MG63 (cell line): ENCODE data around the gene XPO5. TPM values are rescaled to one million over a fixed set of nuclear protein-coding genes. Genes with fewer than 3 reads are reported as not detected.
A peak's percentile ranks its signal among the peaks of the same experiment; 100 is the strongest.
"Not testable (repeated sequence)": the region's sequence is repeated elsewhere in the genome, so short reads cannot be mapped to it uniquely, and the experiment has no call there.

ENCODE experiments used
- DNase-seq: peaks from one replicate; pipeline ENCODE4 v3.0.0-alpha.2; 2020
- H3K27me3 ChIP-seq: fragments of 250-450 bp; sonication (Bioruptor Pico); 2 replicates; pipeline ENCODE4 v1.5.1; 2020; ENCODE audit warnings: mild to moderate bottlenecking, moderate library complexity
- H3K36me3 ChIP-seq: fragments of 250-450 bp; sonication (Bioruptor Pico); 2 replicates; pipeline ENCODE4 v1.5.1; 2020; ENCODE audit warnings: mild to moderate bottlenecking, moderate library complexity
- H3K4me3 ChIP-seq: fragments of 250-450 bp; sonication (Bioruptor Pico); 2 replicates; pipeline ENCODE4 v1.5.1; 2020; ENCODE audit warnings: mild to moderate bottlenecking, moderate library complexity
- H3K9me3 ChIP-seq: fragments of 250-450 bp; sonication (Bioruptor Pico); 2 replicates; pipeline ENCODE4 v1.5.1; 2020; ENCODE audit warnings: mild to moderate bottlenecking, moderate library complexity
- total RNA-seq: library from RNA; depleted of rRNA; stranded (reverse); fragments of >200 nt; shearing (Covaris generic); gene quantifications from 2 replicates; pipeline ENCODE4 v1.2.3, GENCODE V29; 2014; ENCODE audit warnings: low replicate concordance

The XPO5 gene
- total RNA-seq, 1 experiment from 2014 or later: 35.7 TPM

DNA sequence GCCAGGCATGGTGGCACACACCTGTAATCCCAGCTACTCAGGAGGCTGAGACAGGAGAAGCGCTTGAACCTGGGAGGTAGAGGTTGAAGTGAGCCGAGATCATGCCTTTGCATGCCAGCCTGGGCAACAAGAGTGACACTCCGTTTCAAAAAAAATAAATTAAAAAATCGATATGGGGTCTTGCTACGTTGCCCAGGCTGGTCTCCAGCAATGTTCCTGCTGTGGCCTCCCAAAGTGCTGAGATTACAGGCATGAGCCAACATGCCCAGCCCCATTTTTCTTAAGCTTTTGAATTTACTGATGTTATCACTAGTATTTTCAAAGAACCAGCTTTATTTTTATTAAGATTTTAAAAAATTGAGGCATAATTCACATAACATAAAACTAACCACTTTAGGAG is 35.3 kb downstream of the XPO5 start:
- Histone ChIP-seq H3K27me3 (no peaks in the 10 kb centered on the region), H3K4me3 (no peak overlapping the region), H3K36me3 (peaks cover 23% of the 10 kb centered on the region), H3K9me3 (no peaks in the 10 kb centered on the region)
- no peak for DNase-seq

- DNase-seq, H3K9me3 ChIP-seq, H3K27me3 ChIP-seq, H3K4me3 ChIP-seq: not testable (repeated sequence)
- peaks cover 22% of the 10 kb centered on the region for H3K36me3 ChIP-seq
Observed at GRCh38 chr6:43539409-43539808, 36.4 kb downstream of the XPO5 start.

GRCh38 chr6:43538986-43539385 is 36.9 kb downstream of the XPO5 start:
- not testable (repeated sequence) for DNase-seq, H3K4me3 ChIP-seq, H3K9me3 ChIP-seq, H3K27me3 ChIP-seq
- H3K36me3 ChIP-seq: peaks cover 25% of the 10 kb centered on the region

- Histone ChIP-seq H3K4me3 (no peak overlapping the region), H3K27me3 (no peaks in the 10 kb centered on the region), H3K36me3 (peaks cover 29% of the 10 kb centered on the region), H3K9me3 (no peaks in the 10 kb centered on the region)
- no peak for DNase-seq
Observed at GRCh38 chr6:43532201-43532600, 43.6 kb downstream of the XPO5 start.

DNA sequence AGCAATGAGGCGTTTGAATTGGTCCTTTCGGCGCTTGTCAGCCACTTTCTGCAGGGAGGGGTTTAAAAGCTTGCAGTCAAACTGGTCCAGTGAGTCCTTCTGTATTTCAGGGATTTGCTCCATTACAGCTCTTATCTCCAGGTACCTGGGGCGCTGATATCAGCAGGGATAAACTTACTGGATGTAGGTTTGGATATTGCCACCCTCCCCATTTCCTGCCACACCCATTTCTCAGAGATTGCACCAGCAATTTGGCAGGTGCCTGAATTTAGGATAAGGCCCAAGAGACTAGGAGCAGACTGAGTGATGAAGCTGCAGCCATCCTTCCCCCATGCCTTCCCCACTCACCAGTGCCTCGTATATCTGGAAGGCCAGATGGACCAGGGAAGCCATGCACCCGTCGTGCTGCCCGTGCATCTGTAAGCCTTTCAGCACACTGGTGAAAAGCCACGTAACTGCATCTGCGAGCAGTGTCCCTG is 51.3 kb downstream of the XPO5 start:
- Histone ChIP-seq H3K36me3 (peaks cover 72% of the 10 kb centered on the region), H3K9me3 (no peaks in the 10 kb centered on the region), H3K4me3 (no peak overlapping the region), H3K27me3 (no peaks in the 10 kb centered on the region)
- DNase-seq: no peak

- Histone ChIP-seq H3K36me3 (peaks cover 73% of the 10 kb centered on the region), H3K4me3 (no peak overlapping the region), H3K9me3 (no peaks in the 10 kb centered on the region), H3K27me3 (no peaks in the 10 kb centered on the region)
- no peak for DNase-seq
Observed at GRCh38 chr6:43523284-43523683, 52.6 kb downstream of the XPO5 start.

GRCh38 chr6:43522547-43523261 is 53.1 kb downstream of the XPO5 start:
- DNase-seq: no peak
- H3K9me3 ChIP-seq: no peaks in the 10 kb centered on the region
- no peak overlapping the region for H3K4me3 ChIP-seq
- H3K27me3 ChIP-seq: no peaks in the 10 kb centered on the region
- H3K36me3 ChIP-seq: peaks cover 68% of the 10 kb centered on the region

GRCh38 chr6:43521836-43522235 is 54.0 kb downstream of the XPO5 start:
- H3K4me3 ChIP-seq: no peak overlapping the region
- no peaks in the 10 kb centered on the region for H3K9me3 ChIP-seq
- peaks cover 64% of the 10 kb centered on the region for H3K36me3 ChIP-seq
- no peaks in the 10 kb centered on the region for H3K27me3 ChIP-seq
- DNase-seq: no peak

DNA sequence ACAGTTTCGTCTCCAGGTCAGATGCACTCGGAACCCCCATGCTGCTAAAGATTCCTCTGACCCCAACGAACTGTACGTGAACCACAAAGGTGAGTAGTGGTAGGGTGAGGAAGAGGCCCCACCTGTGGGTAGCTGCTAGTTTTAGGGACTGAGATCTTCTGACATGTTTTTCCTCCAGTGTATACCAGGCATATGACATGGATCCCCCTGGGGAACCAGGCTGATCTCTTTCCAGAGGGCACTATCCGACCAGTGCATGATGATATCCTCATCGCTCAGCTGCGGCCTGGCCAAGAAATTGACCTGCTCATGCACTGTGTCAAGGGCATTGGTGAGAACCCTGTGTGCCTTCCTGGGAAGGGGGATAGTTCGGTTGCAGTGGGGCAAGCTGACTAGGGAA is 55.7 kb downstream of the XPO5 start:
- Histone ChIP-seq H3K36me3 (peaks cover 55% of the 10 kb centered on the region), H3K27me3 (no peaks in the 10 kb centered on the region), H3K9me3 (no peaks in the 10 kb centered on the region), H3K4me3 (no peak overlapping the region)
- DNase-seq: no peak

DNA sequence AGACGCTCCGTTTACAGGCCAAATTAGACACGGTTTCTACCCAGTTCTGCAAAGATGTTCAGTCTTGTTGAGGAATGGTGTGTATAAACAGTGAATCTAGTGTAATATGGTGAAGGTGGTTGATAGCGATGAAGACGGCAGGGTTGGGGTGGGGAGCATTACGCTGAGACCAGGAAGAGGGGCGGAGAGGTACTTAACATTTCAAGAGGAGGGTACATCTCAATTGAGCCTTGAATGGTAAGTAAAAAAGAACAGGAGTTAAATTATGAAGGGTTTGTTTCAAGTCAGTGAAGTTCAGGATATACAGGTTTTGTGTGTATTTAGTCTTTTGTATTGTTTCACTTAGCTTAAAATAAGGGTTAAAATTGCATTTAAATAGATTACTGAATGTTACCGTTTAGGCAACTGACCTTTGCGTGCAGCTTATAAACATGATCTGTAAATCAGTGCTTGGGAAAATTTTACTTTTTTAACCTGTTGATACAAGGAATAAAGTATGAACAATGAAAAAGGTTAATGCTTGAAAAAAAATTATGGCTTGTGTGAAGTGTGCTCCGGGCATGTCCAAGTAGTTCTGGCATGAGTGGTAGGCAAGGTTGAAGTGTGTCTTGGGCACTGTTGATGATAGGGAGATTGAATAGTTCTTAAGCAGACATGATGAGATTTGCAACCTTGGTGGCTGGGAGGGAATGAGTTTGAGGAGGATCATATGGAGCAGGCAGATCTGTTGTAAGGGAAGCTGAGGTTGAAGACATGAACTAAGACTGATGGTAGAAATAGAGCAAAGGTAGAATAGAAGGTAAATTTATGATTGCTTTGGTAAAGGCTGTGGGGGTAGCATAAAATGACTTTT is 58.1 kb downstream of the XPO5 start:
- peak overlapping the region; percentile 98 for H3K4me3 ChIP-seq
- H3K36me3 ChIP-seq: peaks cover 43% of the 10 kb centered on the region
- DNase-seq: no peak
- no peaks in the 10 kb centered on the region for H3K27me3 ChIP-seq
- no peaks in the 10 kb centered on the region for H3K9me3 ChIP-seq

- peaks cover 34% of the 10 kb centered on the region for H3K36me3 ChIP-seq
- peak; percentile 90 for DNase-seq
- H3K4me3 ChIP-seq: peak within 1 kb of the TSS; percentile 98
- H3K27me3 ChIP-seq: no peaks in the 10 kb centered on the region
- no peaks in the 10 kb centered on the region for H3K9me3 ChIP-seq
Observed at GRCh38 chr6:43516697-43517504, 58.9 kb downstream of the XPO5 start, which contains the start of the genes POLR1C and YIPF3. POLR1C (plus strand) TSS chr6:43517089; CDS start chr6:43517110, 21 bp downstream. YIPF3 (minus strand) TSS chr6:43516926; CDS start chr6:43516807, 119 bp downstream.

GRCh38 chr6:43516367-43516696 is 59.5 kb downstream of the XPO5 start:
- Histone ChIP-seq H3K36me3 (peaks cover 29% of the 10 kb centered on the region), H3K9me3 (no peaks in the 10 kb centered on the region)
- no peak for DNase-seq

GRCh38 chr6:43515808-43516207 is 60.0 kb downstream of the XPO5 start:
- Histone ChIP-seq H3K9me3 (no peaks in the 10 kb centered on the region), H3K27me3 (no peaks in the 10 kb centered on the region), H3K36me3 (peaks cover 24% of the 10 kb centered on the region), H3K4me3 (peak overlapping the region; percentile 98)
- DNase-seq: no peak

More at GRCh38 chr6:43516367-43516696, 59.5 kb downstream of the XPO5 start:
- Histone ChIP-seq H3K27me3 (no peaks in the 10 kb centered on the region), H3K4me3 (peak overlapping the region; percentile 98)

GRCh38 chr6:43511824-43512415 is 63.9 kb downstream of the XPO5 start:
- Histone ChIP-seq H3K36me3 (peaks cover 4% of the 10 kb centered on the region), H3K4me3 (no peak overlapping the region), H3K27me3 (no peaks in the 10 kb centered on the region), H3K9me3 (no peaks in the 10 kb centered on the region)
- DNase-seq: no peak

- H3K27me3 ChIP-seq: no peaks in the 10 kb centered on the region
- DNase-seq: no peak
- H3K9me3 ChIP-seq: no peaks in the 10 kb centered on the region
- peaks cover 3% of the 10 kb centered on the region for H3K36me3 ChIP-seq
- H3K4me3 ChIP-seq: no peak overlapping the region
Observed at GRCh38 chr6:43510827-43511163, 65.0 kb downstream of the XPO5 start.

DNA sequence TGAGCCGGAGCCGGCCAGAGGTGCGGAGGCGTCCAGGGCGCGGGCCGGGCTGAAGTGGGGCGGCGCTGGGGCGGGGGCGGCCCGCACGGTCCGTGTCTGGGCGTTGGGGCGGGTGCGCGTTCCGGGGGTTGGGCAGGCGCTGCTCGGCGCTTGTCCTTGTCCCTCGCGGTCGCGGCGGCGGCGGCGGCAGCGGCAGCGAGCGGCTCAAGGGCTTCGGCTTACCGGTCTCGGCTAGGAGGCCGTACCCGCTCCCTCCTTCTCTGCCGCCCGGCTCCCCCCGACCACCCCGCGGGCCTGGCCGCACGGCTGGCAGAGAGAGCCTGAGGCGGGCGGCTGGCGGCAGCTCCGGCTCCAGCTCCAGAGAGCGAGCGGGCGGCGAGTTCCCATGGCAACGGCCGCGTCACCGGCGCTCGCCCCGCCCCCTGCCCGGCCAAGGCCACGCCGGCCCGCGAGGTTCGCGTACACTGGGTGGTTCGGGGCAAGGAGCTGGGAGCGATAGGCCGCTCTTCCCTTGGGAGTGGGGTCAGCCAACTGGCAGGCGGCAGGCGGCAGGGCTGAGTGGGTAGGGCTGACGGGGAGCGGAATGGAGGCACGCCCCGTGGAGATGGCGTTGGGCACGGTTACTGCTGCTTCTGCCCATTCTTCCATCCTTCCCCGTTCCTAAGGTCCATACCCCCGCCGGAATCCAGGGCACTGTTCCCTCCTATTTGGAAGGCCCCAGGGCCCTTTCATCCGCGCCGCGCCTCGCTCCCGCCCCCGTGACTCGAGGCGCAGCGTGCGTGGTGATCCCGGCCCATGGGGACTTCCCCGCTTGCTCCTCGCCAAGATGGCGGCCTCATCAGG is 65.6 kb downstream of the XPO5 start, which contains the start of gene LRRC73:
Gene LRRC73, minus strand, starts transcription at position 363 of the 843 bp plus-strand sequence. CDS start 561 bp downstream, outside the sequence.
- Histone ChIP-seq H3K27me3 (no peaks in the 10 kb centered on the region), H3K4me3 (peak within 1 kb of the TSS; percentile 52), H3K36me3 (no peaks in the 10 kb centered on the region; the same call in 1 of the 2 replicates), H3K9me3 (no peaks in the 10 kb centered on the region)
- DNase-seq: peak; percentile 75
